Neural progenitor cell (in vitro differentiated cells): ENCODE data around the gene SLC28A3.

Experiments
- CTCF ChIP-seq: fragments of 200-600 bp; sonication (generic); IDR thresholded peaks from 2 replicates; pipeline ENCODE4 v1.5.1; 2017; ENCODE audit warnings: antibody characterized with exemption, mild to moderate bottlenecking
- EZH2phosphoT487 ChIP-seq: fragments of 200-600 bp; sonication (generic); IDR thresholded peaks from 2 replicates; pipeline ENCODE4 v1.6.1; 2017; ENCODE audit warnings: antibody characterized with exemption

- no peak for TF ChIP-seq CTCF
- no peak for TF ChIP-seq EZH2phosphoT487
These were observed 26.1 kb upstream of the SLC28A3 start for GRCh38 chr9:84366683-84367082.
